AG04450 (cell line): Measurements from ENCODE around the gene MEGF9. TPM values are rescaled to one million over a fixed set of nuclear protein-coding genes. Genes with fewer than 3 reads are reported as not detected.
A peak's percentile ranks its signal among the peaks of the same experiment; 100 is the strongest.

Experiments
- CTCF ChIA-PET: fragments of 300-600, 350-600 bp; formaldehyde crosslinking; extraction: SDS; loops from one replicate; lab custom pipeline; 2022; ENCODE audit warnings: antibody characterized with exemption, inconsistent platforms; lab: Charles Lee
- POLR2A ChIA-PET: fragments of 350-600 bp; formaldehyde crosslinking; extraction: SDS; loops from one replicate; lab custom pipeline; 2021; ENCODE audit warnings: antibody characterized with exemption, inconsistent platforms; lab: Yijun Ruan, JAX
- DNase-seq: peaks from one replicate; pipeline ENCODE4 v3.0.0-alpha.2; 2011; ENCODE audit warnings: low read depth, low spot score
- H3K27ac ChIP-seq: one replicate; pipeline ENCODE4 v1.5.1; 2012; ENCODE audit warnings: low read depth, low read length, control low read depth
- H3K27me3 ChIP-seq: one replicate; pipeline ENCODE4 v1.6.0; 2012; ENCODE audit warnings: low read length; ENCODE audit not compliant: control insufficient read depth, insufficient read depth
- H3K4me3 ChIP-seq: 2 replicates; pipeline ENCODE4 v1.5.1; 2011; ENCODE audit warnings: mild to moderate bottlenecking, low read depth, low read length, control low read depth
- H3K9me3 ChIP-seq: 2 replicates; pipeline ENCODE4 v1.5.1; 2012; ENCODE audit warnings: low read length; ENCODE audit not compliant: control insufficient read depth, insufficient read depth
- polyA plus RNA-seq: library from polyadenylated mRNA; depleted of rRNA; stranded (reverse); fragments of >200 nt; gene quantifications from 2 replicates; pipeline ENCODE4 v1.2.3, GENCODE V29; 2011
- TF ChIP-seq, protein P1 (sequence below): IDR thresholded peaks from 2 replicates; pipeline ENCODE4 v1.5.1; 2011; ENCODE audit warnings: low read depth, low read length, control low read depth, inconsistent platforms

The MEGF9 gene
- polyA plus RNA-seq, 1 experiment: 12.9 TPM

DNA sequence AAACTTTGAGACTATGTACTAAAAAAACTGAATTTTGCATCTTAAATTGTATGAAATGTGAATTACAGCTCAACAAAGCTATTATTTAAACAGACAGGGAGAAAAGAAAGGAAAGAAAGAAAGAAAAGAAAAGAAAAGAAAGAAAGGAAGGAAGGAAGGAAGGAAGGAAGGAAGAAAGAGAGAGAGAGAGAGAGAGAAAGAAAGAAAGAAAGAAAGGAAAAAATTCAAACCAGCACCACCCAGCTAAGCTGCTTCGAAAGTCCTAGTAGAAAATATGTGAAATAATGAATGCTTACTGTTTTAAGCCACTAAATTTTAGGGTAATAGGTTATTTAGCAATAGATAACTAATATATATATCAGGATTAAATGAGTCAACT is 102.6 kb downstream of the MEGF9 start:
- no peaks in the 10 kb centered on the region for H3K27me3 ChIP-seq
- ChIA-PET POLR2A (no interaction called here), CTCF (interaction anchor here (0.6 to 2.1 kb wide), 4 partner anchors 8 to 343 kb away, joined by 3 to 13 read pairs (median 8); no protein-coding TSS in a partner anchor)

DNA sequence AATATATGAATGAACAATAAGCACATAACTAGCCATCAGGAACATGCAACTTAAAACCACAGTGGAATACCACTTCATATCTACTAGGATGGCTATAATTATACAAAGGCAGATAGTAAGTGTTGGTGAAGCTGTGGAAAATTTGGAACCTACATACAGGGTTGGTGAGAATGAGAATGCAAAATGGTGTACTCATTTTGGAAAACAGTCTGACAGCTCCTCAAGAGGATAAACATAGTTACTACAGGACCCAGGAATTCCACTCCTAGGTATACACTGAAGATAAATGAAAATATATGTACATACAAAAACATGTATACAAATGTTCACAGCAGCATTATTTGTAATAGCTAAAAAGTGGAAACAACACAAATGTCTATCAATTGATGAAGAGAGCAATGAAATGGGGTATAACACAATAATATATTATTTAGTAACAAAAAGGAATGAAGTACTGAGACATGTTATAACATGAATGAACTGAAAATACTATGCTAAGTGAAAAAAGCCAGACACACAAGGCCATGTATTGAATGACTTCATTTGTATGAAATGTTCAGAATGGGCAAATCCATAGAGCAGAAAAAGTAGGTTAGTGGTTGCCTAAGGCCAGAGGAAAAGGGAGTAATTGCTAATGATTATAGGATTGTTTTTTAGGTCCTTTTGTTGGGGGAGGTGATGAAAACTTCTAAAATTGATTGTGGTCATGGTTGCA is 103.1 kb downstream of the MEGF9 start:
- DNase-seq: no peak
- TF ChIP-seq, protein P1, sequence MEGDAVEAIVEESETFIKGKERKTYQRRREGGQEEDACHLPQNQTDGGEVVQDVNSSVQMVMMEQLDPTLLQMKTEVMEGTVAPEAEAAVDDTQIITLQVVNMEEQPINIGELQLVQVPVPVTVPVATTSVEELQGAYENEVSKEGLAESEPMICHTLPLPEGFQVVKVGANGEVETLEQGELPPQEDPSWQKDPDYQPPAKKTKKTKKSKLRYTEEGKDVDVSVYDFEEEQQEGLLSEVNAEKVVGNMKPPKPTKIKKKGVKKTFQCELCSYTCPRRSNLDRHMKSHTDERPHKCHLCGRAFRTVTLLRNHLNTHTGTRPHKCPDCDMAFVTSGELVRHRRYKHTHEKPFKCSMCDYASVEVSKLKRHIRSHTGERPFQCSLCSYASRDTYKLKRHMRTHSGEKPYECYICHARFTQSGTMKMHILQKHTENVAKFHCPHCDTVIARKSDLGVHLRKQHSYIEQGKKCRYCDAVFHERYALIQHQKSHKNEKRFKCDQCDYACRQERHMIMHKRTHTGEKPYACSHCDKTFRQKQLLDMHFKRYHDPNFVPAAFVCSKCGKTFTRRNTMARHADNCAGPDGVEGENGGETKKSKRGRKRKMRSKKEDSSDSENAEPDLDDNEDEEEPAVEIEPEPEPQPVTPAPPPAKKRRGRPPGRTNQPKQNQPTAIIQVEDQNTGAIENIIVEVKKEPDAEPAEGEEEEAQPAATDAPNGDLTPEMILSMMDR: peak; percentile 13; the same call in 1 of the 2 replicates
- Histone ChIP-seq H3K27ac (no peak overlapping the region), H3K9me3 (no peaks in the 10 kb centered on the region), H3K4me3 (no peak overlapping the region), H3K27me3 (no peaks in the 10 kb centered on the region)
- POLR2A ChIA-PET: no interaction called here
- CTCF ChIA-PET: interaction anchor here (0.6 to 2.1 kb wide), 4 partner anchors 9 to 344 kb away, joined by 3 to 13 read pairs (median 8); no protein-coding TSS in a partner anchor

More for the DNA sequence above, 102.6 kb downstream of the MEGF9 start:
- H3K4me3 ChIP-seq: no peak overlapping the region
- no peaks in the 10 kb centered on the region for H3K9me3 ChIP-seq
- DNase-seq: no peak
- TF ChIP-seq, protein P1: no peak
- H3K27ac ChIP-seq: no peak overlapping the region

DNA sequence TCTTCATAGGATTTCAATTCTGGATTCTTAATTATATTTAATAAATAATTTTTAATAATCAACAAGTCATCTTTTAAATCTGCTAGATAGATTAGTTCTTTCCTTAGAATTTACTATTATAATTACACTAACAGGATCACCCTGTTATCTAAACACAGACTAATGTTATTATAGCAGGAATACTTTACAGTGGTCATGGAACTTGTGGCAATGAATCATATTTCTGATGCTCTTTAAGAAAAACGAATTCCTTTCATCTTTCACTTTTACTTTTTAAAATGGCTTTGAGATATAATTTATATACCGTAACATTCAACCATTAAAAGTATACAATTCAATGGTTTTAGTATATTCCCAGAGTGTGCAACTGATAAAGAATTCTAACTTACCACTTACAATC is 104.6 kb downstream of the MEGF9 start:
- Histone ChIP-seq H3K27ac (no peak overlapping the region), H3K4me3 (no peak overlapping the region), H3K27me3 (no peaks in the 10 kb centered on the region), H3K9me3 (no peaks in the 10 kb centered on the region)
- ChIA-PET POLR2A (interaction anchor here (1.1 kb wide), 1 partner anchor 39 kb away, joined by 3 read pairs; no protein-coding TSS in a partner anchor), CTCF (no interaction called here)
- DNase-seq: no peak
- TF ChIP-seq, protein P1: no peak

DNA sequence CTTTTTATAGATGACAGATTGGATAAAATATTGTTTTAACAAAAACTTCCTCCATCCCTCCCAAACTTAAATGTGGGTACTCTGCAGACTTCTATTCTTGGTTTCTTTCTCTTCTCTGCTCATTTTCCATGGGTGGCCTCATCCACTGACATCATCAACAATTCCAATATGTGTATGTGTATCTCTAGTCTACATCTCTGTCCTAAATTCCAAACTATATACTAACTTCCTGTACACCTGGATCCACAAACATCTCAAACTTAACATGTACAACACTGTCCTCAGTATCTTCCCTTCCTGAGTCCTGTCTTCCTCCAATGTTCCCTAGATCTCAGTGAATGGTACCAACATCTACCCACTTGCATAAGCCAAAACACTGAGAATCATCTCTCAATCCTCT is 105.8 kb downstream of the MEGF9 start:
- no peak for DNase-seq
- POLR2A ChIA-PET: no interaction called here

More for the DNA sequence above, 105.8 kb downstream of the MEGF9 start:
- CTCF ChIA-PET: interaction anchor here (1.7 kb wide), 1 partner anchor 11 kb away, joined by 4 read pairs; no protein-coding TSS in a partner anchor
- no peaks in the 10 kb centered on the region for H3K9me3 ChIP-seq
- no peak overlapping the region for H3K27ac ChIP-seq
- TF ChIP-seq, protein P1: no peak
- no peak overlapping the region for H3K4me3 ChIP-seq
- no peaks in the 10 kb centered on the region for H3K27me3 ChIP-seq
